NCI-H2196 (cell line): Measurements from ENCODE around the gene CDK19.

Experiments used
- DNase-seq: peaks from one replicate; lab custom pipeline; 2025; ENCODE audit not compliant: unreplicated experiment; lab: John Stamatoyannopoulos, UW

CDK19 gene

DNA sequence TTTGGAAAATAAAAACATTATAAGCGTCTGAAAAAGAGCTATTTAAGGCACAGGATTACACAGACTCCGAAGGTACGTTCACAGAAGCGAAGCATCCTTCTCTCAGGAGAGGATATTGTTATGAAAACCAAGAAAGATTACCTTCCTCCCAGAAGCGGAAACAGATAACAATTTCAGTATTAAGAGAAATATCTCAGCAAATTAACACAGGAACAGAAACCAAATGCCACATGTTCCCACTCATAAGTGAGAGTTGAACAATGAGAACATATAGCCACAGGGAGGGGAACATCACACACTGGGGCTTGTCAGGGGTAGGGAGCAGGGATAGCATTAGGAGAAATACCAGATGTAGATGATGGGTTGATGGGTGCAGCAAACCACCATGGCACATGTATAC lies 109.7 kb downstream of the CDK19 start:
- no peak for DNase-seq

DNA sequence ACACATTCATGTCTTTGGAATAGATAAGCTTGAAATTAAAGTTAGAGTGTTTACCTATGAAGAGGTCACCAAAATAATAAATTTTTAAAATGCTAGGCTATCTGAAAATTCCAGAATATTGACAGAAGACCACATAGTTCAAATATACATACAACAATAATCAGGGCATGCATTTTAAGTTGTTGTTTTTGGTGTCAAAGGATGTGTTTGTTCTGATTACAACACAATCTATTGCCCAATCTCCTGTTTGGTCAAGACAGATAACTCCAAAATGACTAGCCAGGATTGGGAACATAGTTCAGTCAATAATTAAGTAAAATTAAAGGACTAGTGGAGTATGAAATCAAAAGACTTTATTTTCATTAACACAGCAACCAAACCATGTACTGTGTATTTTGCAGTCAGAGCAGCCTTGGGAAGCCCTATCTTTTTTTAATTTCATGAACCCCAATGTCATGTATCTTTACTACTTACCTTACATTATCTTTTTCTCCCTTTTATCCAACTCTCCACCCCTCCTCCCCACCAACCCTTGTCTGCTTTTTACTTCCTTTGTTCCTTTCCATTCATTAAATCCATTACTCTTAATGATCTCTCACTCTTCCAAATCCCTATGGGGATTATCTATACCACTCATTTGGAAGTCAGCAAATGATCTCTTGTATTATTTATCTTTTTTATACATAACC lies 111.2 kb downstream of the CDK19 start:
- no peak for DNase-seq

DNA sequence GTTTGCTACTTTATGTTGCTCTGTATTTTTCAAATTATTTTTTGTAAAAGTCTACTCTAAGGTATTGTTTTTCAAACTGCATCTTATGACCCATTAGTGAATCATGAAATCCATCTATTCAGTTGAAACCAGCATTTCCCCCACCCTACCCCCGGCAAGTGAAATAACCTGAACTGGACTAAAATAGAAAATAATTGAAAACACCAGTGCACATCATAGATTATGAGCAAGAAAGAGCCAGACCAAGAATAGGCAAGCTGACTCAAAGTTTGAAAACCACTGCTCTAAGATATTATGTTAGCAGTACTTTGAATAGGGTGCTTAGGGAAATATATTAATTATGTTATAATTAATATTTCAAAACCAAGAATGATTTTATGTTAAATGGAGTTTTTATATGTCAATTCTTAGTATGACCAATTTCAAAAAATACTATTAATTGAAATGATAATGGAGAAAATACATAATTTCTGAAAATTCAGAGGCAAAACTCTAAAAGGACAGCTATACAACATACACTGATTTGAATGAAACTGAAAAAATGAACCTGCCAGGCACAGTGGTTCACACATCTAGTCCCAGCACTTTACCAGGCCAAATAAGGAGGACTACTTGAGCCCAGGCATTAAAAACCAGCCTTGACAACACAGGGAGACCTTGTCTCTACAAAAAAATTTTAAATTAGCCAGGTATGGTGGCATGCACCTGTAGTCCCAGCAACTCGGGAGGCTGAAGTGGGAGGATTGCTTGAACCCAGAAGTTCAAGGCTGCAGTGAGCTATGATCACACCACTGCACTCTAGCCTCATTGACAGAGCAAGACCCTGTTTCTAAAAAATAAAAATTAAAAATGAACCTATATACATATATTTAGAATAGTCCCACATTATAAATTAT lies 112.0 kb downstream of the CDK19 start:
- no peak for DNase-seq

DNA sequence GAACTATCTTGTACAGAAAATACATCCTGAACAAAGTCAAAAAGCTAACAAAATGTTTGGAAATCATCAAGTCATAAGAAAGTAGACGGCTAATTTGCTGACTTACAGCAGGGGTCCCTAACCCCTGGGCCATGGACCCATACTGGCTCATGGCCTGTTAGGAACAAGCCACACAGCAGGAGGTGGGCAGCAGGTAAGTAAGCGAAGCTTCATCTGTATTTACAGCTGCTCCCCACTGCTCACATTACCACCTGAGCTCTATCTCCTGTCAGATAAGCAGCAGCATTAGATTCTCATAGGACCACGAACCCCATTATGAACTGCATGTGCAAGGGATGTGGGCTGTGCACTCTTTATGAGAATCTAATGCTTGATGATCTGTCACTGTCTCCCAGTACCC lies 115.5 kb downstream of the CDK19 start:
- no peak for DNase-seq

- DNase-seq: no peak
Measured at GRCh38 chr6:110693994-110694393, 121.3 kb downstream of the CDK19 start.

GRCh38 chr6:110693296-110693695 lies 122.0 kb downstream of the CDK19 start:
- DNase-seq: no peak

- DNase-seq: no peak
Measured at GRCh38 chr6:110690916-110691315, 124.4 kb downstream of the CDK19 start.

DNA sequence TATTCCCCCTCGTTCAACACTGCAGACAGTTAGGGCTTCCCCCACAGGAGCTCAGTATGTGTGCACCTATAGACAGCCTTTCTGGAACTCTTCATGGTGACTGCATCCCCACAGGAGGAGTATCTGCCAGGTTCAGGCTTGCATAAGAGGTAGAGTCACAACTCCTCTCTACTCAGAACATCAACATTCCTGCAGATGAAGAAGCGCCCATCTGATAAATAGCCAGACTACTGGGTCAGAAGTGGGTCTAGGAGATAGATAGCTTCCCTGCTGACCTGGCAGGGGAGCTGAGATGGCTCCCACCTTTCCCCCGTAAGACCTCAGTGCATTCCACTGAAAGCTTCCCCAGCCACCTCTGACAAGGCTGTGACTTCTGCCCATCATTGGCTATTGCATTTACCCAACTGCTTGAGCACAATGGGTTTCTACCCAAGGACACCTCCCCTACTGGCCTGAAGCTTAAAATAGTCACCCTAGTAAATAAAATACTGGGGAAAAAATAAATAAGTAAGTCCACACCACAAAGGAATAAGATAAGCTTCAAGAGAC lies 125.1 kb downstream of the CDK19 start:
- no peak for DNase-seq

- DNase-seq: peak; percentile 33
Measured at GRCh38 chr6:110689275-110689935, 125.9 kb downstream of the CDK19 start.

DNA sequence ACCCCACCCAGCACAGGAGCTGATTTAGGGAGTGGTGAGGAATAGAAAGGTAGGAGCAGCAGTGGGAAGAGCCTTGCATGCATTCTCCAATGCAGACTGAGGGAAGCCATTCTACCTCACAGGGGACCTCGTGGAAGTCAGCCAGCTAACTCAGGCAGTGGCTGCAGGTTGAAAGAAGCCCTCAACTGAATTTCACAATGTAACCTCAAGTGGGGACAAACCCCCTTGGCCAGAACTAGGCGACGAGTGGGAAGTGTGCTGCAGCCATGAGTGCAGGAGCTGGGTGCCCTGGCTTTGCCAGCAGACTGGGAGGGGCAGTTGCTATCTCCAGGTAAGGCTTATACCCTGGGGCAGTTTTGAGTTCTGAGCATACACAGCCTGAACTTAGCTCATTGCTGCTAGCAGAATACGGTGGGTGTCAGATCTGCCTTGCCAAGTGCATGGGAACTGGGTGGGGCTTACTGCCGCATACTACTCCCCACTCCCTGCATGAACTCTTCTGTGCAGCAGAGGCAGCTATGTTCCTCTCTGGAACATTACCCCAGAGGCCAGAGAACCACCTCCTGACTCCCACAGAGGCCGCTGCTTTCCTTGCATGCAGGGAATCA lies 126.5 kb downstream of the CDK19 start:
- DNase-seq: no peak

- DNase-seq: no peak
Measured at GRCh38 chr6:110687326-110687725, 127.9 kb downstream of the CDK19 start.

GRCh38 chr6:110683241-110683640 lies 132.0 kb downstream of the CDK19 start:
- DNase-seq: no peak

- DNase-seq: peak; percentile 85
Measured at GRCh38 chr6:110682460-110682853, 132.8 kb downstream of the CDK19 start.

DNA sequence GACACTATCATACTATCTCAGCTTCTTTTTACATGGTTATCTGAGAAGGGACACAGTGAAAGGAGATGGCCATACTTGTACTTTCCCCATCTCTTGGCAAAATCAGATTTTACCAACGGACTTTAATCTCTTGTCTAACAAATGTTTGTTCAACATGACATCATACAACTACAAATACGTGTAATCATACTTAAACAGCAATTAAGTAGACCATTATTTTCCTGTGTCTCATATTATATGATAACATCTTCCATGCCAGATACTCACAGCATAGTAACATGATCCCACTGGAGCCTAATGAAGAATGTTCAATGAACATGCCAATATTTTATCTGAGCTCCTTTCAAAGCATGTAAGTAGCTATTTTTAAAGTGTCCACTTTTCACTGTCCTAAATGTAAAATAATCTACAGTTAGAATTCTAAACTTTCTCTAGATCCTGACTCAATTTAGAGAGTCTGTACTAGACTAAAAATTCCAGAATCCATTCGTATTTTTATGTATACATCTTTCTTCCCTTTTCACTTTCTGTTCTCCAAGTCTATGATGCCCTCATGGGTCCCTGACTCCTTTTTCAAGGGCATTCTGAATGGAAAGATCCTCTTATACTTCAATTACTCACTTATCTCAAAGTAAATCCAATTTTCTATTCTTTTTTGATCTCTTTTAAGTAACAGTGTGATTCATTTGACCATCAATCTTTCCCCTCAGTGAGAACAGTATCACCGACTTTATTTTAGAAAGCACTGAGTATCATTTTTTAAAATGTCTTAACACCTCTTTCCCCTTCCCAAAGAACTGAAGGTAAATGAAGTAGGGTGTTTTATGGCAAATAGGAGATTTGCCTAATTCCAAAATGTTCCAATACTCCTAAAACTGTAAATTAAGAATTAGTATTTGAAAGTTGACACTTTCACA lies 133.5 kb downstream of the CDK19 start:
- DNase-seq: peak; percentile 44

- no peak for DNase-seq
Measured at GRCh38 chr6:110676396-110676795, 138.9 kb downstream of the CDK19 start.

DNA sequence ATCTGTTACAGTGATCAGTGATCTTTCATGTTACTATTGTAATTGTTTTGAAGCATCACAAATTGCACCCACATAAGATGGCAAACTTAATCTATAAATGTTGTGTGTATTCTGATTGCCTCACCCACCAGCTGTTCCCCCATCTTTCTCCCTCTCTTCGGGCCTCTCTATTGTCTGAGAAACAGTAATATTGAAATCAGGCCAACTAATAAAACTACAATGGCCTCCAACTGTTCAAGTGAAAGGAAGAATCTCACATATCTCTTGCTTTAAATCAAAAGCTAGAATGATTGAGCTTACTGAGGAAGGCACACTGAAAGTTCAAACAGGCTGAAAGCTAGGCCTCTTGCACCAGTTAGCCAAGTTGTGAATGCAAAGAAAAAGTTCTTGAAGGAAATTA lies 141.2 kb downstream of the CDK19 start:
- no peak for DNase-seq

- DNase-seq: no peak
Measured at GRCh38 chr6:110672122-110672521, 143.1 kb downstream of the CDK19 start.

GRCh38 chr6:110671447-110671846 lies 143.8 kb downstream of the CDK19 start:
- DNase-seq: no peak

DNA sequence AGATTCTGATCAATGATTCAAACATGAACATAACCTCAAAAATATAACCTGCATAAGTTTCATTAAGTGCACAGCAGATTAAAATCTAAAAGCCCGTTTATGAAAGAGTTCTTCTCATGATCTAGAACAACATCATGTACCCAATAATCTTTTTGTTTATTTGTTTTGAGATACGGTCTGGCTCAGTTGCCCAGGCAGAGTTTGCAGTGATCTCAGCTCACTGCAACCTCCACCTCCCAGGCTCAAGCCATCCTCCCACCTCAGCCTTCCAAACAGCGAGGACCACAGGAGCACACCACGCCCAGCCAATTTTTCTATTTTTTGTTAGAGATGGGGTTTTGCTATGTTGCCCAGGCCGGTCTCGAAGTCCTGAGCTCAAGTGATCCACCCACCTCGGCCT lies 149.7 kb downstream of the CDK19 start:
- DNase-seq: no peak

DNA sequence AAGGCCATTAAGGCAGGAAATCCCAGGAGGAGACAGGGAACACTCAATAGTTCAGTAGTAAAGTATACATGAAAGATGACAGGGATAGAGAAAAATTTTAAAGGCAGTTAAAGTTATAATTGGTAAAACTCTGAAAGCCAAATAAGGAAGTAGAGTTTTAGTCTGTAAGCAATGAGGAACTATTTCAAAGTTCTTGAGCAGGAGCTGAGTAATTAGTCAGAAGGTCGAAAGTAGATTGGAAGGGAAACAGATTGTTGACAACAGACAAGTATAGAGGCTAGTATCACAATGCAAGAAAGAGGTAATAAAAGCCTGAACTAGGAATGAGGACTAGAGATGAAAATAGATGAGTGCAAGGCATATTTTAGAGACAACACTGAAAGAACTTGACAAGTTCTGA lies 150.3 kb downstream of the CDK19 start:
- no peak for DNase-seq
